ENCODE measurements around the gene LIMK2.

Gene LIMK2

GRCh38 chr22:31323578-31324550 lies 111.8 kb downstream of the LIMK2 start:
- no peak overlapping the region for H3K4me3 ChIP-seq (ENCODE audit: low read depth, low read length)
- TF ChIP-seq CTCF (conservative IDR thresholded peaks at IDR 0.05; ENCODE audit: low read depth, low read length): no peak
- no peak for DNase-seq (ENCODE audit: low read depth)

- TF ChIP-seq CTCF (conservative IDR thresholded peaks at IDR 0.05; ENCODE audit: low read depth, low read length): no peak
- no peak overlapping the region for H3K4me3 ChIP-seq (ENCODE audit: low read depth, low read length)
- no peak for DNase-seq (ENCODE audit: low read depth)
Measured at GRCh38 chr22:31326877-31327276, 114.8 kb downstream of the LIMK2 start.

GRCh38 chr22:31327806-31328543 lies 115.9 kb downstream of the LIMK2 start:
- no peak for TF ChIP-seq CTCF (conservative IDR thresholded peaks at IDR 0.05; ENCODE audit: low read depth, low read length)
- peak; percentile 33 for DNase-seq (ENCODE audit: low read depth)
- H3K4me3 ChIP-seq (ENCODE audit: low read depth, low read length): no peak overlapping the region

- TF ChIP-seq CTCF (conservative IDR thresholded peaks at IDR 0.05; ENCODE audit: low read depth, low read length): no peak
- DNase-seq (ENCODE audit: low read depth): no peak
- no peak overlapping the region for H3K4me3 ChIP-seq (ENCODE audit: low read depth, low read length)
Measured at GRCh38 chr22:31328544-31328960, 116.5 kb downstream of the LIMK2 start.

GRCh38 chr22:31329029-31329428 lies 116.9 kb downstream of the LIMK2 start:
- H3K4me3 ChIP-seq (ENCODE audit: low read depth, low read length): no peak overlapping the region
- no peak for TF ChIP-seq CTCF (conservative IDR thresholded peaks at IDR 0.05; ENCODE audit: low read depth, low read length)
- DNase-seq (ENCODE audit: low read depth): peak; percentile 41
